Superior temporal gyrus (tissue), 1 donor: Measurements from ENCODE around the gene ANKRD6.

Experiments
- DNase-seq: peaks from one replicate; pipeline ENCODE4 v3.0.0-alpha.2; 2016; ENCODE audit errors: extremely low spot score

Gene ANKRD6

DNA sequence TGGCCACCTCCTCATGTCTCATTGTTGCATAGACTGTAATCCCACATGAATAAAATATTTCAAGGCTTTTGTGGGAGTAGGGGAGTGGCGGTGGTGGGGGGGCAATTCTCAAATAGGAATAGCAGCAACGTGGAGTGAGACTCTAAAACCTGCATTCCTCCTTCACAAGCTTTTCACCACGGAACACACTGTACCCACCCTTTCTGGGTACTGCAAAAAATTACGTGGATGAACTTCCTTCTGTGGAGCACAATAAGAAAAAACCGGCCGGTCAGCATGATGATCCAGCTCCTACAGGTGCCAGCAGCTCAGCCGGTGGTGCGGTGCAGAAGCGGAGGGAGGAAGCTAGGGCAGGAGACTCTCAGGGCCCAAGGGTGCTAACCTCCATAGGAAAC lies 19.9 kb upstream of the ANKRD6 start:
- peak; percentile 21 for DNase-seq

DNA sequence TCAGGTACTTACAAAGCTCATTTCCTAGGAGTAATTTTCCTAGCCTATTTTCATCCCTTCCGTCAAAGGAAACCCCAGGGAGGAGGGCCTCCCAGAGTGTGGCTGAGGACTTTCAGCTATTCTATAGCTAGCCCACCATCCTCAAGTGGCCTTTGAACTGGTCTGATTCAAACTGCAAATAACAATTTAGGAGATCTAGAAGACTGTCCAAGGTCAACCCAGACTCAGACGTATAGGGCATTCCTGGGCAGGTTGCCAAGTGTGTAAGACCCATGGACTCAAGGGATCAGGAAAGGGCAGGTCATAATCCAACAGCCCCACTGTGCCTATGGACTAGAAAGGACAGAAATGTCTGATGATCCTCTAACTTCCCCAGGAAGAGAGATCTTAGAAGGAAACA lies 18.7 kb upstream of the ANKRD6 start:
- DNase-seq = no peak

DNA sequence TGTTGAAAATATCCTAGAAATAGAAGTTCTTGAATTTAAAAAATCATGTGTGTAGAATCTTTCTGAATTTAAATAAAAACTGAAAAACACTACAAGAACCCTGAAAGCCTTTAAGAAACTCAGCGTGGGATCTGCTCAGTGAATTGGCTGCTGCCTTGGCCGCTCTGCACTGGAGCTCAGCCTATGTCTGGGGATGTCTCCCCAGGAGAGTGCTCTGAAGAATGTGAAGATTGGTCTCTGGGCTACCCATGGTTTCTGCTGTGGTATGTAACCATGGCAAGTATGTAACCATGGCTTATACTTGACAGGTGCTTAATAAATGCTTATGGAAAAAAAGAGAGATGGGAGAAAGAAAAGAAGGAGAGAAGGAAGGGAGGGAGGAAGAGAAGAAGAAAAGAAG lies 17.8 kb upstream of the ANKRD6 start:
- peak; percentile 20 for DNase-seq

DNA sequence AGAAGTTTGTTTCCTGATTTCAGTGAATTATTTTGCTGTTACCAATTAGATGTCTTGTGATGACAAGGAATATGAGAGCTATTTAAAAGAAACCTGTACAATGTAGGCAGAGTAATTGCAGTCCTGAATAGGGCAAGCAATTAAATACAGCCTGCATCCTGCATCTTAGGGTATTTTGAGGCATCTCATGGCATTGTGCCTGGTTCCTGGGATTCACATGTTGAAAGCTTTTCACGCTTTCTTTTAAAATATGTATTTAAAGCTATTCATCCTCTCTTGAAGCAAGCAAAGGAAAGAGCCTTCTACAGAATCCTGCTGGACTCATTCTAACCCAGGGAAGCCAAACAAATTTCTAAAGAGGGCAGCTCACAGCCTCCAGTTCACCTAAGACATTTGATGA lies 16.2 kb upstream of the ANKRD6 start:
- peak; percentile 20 for DNase-seq

DNA sequence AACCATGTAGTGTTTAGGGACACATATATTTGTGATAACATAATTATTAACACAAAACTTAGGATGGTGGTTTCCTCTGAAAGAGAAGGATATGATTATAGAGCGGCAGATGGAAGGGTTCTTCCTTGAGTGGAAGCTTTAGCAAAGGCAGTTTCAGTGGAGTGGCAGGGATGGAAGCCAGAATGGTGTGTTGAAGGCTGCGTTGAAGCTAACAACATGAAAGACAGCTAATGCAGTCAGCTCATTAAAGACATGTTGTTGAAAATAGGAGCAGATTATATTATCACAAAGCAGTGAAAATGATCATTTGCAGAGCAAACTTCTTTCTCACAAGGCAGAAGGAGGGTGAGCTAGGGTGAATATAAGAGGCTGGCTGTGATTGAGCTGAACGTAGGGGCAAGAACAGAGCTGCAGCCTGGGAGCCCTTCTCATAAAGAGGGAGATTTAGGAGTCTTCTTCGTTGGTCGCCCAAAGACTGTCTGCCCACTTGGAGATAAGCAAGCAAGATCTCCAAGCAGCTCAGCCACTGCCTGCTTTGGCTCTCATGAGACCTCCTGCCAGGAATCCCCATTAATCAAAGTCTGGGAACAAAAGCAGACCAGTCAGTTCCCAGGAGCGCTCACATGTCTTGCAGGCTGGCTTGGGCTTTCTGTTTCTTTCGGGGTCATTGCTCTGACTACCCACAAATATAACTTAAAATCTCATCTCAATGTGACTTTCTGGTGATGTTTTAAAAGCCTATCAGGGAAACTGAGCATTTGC lies 2.6 kb upstream of the ANKRD6 start:
- DNase-seq = no peak

DNA sequence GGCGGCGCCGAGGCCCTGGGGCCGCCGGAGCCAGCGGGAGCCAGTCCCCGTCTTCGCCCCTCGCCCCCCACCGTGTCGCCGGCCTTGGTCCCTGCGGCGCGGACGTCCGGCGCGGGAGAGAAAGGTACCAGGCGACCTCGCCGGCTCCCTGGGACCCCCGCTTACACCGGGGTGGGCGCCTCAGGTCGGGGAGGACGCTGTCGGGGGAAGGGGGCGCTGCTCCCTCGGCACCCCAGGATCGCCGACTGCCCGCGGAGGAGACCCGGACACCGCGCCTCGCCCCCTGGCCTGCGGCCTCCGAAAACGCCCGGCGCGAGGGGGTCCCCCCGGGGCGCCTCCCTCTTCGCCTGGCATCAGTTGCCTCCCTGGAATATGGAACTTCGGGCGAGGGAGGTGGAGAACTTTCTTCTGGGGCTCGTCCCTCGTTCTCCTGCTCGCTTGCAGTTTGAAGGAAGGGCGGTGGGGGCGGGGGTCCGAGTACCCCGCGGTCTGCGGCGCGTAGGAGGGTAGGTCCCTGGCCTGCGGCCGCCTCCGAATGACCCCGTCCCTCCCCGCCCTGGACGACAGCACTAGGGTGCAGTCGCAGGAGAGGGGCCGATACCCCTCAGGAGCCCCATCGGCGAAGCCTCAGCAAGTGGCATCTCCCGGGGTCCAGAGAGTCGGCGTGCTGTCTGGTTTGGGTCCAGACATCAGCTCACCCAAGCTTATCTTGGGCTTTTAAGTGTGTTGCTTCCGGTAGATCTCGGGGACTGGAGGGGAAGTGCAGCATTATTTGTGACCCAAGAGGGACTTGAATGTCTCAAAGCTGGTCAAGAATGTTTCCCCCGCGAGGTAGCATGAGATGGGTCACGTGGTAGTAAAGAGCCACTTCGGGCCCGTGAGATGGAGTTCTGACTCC lies 549 bp downstream of the ANKRD6 start:
- DNase-seq = no peak

DNA sequence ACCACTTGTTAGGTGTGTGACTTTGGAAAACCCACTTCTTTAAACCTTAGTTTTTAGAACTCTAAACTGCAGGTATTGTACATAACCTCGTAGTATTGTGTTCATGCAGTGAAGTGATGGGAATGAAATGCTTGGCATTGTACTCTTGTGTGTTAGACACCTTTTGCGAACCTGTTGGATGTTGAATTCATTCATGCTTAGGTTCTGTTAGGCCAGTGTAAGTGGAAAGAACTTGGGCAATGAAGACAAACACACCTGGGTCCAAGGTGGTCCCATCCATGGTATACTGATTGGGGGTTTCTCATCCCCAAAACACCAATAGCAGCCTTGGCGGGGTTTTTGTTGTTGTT lies 1.2 kb downstream of the ANKRD6 start:
- peak; percentile 33 for DNase-seq

DNA sequence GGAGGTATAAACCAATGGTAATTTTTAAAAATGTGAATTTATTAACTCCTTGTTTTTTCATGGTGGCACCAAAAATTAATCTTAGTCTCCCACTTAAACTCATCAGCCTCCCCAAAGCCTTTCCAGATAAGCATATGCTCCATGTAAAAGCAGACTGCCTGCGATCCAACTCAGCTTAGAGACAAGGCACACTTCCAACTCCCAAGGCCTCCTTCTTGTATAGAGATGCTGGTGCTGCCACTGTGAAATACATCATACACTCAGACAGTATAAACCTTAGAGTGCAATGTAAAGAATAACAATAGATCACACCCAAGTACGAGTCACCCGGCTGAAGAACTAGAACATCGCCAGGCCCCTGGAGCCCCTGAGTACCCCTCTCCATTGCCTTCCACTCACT lies 2.0 kb downstream of the ANKRD6 start:
- DNase-seq = peak; percentile 45

DNA sequence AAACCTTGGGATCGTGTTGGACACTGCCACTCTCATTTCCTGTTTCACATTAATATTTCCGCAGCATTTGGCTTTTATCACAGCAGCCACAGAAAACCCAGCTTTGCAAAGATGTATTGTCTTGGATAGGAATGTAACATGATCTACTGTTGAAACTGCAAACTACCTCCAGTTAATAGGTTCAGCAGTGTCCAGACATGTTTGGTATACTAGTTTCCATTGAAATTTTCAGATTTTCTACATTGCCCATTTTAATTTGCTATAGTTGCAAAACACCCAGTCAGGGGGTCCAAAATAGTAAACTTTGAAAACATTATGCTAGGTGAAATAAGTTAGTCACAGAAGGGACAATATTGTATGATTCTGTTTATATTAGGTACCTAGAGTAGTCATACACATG lies 3.3 kb downstream of the ANKRD6 start:
- DNase-seq = no peak

DNA sequence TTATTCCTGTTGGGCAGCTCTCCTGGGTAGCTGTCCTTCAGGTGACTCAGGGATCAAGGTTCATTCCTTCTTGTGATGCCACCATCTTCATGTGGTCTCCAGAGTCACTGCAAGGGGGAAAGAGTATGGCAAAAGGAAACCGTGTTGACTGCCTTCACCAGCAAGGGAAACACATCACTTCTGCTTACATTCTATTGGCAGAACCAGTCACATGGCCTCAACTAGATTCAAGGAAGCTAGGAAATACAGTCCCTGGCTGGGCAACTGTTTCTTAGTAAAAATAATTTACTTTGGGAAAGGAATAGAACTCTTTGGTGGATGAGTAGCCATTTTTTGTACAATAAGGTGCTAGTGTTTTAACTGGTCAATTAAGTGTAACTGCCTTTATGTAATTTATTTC lies 5.3 kb downstream of the ANKRD6 start:
- DNase-seq = no peak

DNA sequence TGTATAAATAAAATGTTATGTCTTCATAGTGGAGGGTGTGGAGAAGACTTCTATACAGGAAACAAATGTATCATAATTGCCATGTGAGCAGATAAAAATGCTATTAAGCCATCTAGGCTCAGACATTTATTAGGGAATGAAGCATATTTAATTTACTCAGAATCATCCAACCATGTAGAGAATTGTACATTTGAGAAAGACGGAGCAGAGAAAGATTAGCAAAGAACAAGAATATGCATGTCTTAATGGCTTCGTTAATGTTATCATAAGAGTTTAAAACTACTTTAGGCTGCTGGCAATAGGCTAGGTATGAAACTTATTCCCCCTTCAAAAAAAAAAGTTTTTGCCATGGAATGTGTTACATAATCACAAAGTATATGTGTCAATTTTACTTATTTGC lies 6.1 kb downstream of the ANKRD6 start:
- DNase-seq = no peak

DNA sequence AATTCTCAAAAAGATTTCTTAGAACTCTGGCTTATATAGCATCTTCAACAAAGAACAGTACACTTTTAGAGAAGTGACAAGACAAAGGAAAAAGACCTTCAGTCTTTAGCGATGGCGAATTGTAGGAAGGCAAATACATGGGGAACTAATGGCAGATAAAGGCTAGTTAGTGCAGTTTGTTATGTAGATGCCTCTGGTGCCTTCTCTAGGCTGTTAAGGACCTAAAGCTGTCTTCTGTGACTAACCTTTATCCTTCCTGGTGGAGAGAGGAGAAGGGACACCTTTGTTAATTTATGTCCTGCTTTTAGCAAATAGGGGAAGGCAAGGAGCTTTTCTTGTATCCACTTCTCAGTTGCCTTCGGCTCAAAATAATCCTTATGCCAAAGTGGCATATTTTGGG lies 7.2 kb downstream of the ANKRD6 start:
- no peak for DNase-seq

DNA sequence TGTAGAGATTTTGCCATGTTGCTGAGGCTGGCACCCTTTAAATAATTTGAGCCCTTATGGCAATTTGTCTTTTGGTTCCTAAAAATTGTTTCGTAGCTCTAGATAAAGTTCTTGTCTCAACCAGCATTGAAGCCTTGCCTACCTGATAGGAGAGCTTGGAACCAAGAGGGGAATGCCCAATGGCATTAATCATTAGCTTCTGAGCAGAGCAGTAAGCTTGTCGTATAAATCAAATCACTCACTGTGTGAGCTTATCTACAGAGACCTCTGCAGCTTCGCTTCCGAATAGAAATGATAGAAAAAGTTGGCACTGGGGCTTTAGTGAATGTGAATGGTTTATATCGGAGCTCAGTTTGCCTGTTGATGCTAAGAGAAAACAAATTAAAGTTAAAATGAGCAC lies 10.7 kb downstream of the ANKRD6 start:
- no peak for DNase-seq

DNA sequence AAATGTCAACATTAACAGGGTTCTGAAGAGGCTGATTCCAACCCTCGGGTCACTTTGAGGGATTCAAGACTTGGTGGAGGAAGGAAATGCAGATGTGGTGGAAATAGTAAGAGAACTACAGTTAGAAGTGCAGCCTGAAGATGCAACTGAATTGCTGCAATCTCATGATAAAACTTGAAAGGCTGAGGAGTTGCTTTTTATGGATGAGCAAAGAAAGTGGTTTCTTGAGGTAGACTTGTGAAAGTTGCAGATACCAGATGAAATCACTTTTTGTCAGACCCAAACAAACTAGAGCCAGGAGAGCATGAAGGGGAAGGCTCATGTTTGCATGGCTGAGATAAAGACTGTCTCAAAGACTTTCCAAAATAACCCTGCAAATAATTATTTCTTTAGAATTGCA lies 16.2 kb downstream of the ANKRD6 start:
- DNase-seq = no peak

DNA sequence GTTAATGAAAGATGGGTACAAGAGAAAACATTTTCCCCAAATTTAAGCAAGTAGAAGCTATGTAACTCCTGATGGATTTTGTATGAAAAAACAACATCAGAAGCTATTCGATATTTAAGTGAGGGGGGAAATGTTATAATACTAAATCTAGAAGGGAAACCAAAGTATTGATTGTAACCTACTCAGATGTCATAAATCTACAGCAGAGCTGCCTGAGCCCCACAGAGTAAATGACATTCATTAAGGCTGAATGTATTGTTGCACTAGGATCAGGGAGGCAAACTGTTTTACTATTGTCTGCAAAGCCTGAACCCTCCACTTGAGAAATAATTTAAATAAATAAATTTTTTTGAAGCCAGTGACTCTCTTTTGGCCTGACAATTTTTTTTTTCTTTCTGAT lies 19.3 kb downstream of the ANKRD6 start:
- no peak for DNase-seq

DNA sequence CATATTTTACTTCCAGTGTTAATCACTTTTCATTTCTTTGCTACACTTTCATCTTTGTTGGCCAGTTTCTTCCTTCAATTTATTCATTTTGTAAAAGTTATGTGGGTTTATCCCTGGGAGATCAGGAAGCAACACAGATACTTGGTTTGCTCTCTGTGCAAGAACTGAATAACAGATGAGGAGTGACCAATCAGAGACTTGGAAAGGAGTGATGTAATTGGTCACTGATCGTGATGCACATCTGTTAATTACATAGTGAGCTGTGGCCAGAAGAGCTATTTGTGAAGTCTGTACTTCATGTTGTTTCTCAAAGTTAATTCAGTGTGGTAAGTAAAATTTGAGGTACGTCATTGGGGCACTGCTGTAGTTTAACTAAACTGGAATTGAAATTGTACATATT lies 21.3 kb downstream of the ANKRD6 start:
- DNase-seq = no peak

DNA sequence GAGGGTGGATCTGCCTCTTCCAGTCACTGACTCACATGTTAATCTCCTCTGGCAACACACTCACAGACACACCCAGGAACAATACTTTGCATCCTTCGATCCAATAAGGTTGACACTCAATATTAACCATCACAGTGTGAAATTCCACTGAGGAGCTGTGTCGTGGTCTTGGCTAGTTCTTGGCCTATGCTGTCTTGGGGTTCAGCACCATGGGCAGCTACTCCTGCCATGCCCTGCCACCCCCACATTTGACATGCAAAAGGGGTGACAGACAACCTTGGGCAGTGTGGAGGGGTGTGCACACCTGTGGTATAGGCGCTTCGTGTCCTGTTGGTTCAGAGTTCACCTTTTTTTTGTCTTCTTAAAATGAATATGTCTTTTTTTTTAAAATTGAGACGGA lies 25.8 kb downstream of the ANKRD6 start:
- no peak for DNase-seq

DNA sequence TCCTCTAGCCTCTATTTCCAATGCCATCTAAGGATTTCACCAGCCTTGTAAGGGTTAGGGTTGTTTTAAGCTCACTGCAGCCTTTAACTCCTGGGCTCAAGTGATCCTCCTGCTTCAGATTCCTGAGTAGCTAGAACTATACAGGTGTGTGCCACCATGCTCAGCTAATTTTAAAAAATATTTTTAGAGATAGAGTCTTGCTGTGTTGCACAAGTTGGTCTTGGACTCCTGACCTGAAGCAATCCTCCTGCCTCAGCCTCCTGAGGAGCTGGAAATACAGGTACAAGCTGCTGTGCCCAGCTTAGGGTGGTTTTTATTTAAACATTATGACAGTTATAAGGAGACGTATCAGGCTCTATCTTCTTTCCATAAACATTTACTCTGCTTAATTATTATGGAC lies 26.5 kb downstream of the ANKRD6 start:
- no peak for DNase-seq

DNA sequence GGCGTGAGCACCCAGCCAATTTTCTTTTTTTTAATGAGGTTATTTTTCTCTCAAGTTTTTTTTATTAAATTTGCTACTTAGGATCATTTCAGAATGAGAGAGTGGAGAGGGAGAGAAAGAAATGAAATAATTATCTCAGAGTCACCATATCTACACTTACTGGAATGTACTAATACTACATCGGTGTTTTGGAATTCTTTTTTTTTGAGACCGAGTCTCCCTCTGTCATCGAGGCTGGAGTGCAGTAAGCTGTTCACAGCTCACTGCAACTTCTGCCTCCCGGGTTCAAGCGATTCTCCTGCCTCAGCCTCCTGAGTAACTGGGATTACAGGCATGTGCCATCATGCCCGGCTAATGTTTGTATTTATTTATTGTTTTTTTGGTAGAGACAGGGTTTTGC lies 27.8 kb downstream of the ANKRD6 start:
- DNase-seq = no peak

DNA sequence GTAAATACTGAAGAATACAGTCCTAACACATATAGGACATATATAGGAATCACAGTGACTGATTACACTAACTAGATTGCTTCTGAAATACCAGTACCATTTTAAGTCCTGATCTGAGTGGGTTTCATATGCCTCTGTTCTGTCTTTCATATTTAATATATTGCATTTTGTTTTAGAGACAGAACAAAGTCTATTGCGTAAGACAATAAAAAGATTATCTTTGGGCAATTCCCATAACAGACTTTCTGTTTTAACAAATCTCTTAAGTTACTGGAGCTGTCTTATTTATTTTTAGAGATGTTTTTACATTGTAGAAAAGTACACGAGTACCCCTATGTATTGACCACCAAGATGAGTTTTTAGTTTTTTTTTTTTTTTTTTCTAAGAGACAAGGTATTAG lies 29.6 kb downstream of the ANKRD6 start:
- DNase-seq = no peak

DNA sequence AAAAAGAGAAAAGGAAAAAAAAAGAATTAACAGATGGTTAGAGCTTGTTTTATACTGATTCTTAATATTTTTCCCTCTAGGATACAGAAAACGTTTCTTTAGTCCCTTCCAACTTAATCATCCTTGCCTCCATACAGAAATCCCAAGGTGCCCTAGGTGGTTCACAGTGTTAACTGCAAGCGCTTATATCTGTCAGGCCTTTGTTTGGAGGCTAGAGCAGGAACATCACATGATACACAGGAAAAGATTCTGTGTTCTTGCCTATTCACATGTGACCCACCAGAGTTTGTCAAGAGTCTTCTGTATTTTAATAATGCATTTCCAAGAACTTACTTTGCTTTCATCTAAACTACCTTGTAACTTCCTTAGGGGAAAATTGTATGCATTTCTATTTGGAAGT lies 31.3 kb downstream of the ANKRD6 start:
- DNase-seq = no peak

DNA sequence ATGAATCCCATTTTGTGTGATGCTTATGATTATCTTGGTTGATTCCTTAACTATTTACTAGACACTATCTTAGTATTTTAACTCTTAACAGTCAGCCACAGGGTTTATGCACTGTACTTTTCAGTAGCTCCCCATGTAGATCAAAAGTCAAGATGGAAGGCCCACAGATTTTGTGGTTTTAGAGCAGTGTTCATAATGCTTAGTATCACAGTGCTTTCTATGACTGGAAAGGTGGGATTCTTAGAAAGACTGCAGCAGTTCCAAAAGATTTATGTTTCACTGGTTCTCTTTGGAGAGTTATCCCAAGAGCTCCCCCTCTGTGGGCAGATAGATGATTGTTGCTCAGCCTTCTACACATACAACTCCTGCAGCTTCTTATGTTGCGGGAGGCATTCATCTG lies 34.5 kb downstream of the ANKRD6 start:
- DNase-seq = no peak

DNA sequence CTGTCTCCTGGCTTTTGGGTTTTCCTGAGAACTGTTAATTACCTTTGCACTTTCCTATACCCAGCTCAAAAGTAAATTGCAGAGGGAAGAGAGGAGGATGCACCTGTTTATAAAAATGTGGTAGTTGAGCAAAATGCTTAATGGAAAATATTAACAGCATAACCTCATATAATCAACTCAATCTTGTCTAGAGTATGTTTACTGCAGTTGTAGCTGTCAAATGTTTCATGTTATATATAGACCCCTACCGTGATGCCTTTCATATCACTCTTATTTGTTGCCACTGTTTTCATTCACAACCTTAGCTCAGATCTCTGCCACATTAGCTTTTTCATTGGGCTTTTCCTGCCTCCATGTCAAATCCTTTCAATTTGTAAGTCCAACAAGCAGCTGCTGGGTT lies 36.0 kb downstream of the ANKRD6 start:
- DNase-seq = no peak
